ENCODE data around the gene LRRC4C. TPM values are rescaled to one million over a fixed set of nuclear protein-coding genes. Genes with fewer than 3 reads are reported as not detected.

Gene LRRC4C
- total and polyA plus RNA-seq, 4 donors: 0.33 to 5.3 (median 0.43) TPM

GRCh38 chr11:40166892-40167291 lies 1292.6 kb downstream of the LRRC4C start:
- Histone ChIP-seq H3K4me1 (ENCODE audit: control insufficient read depth in 5 of 5, insufficient read depth in 5 of 5, low read length in 5 of 5) (no peaks in the 10 kb centered on the region), H3K27ac (ENCODE audit: low read depth in 1 of 2, low read length in 1 of 2) (no peak overlapping the region), H3K36me3 (ENCODE audit: control insufficient read depth in 4 of 4, insufficient read depth in 4 of 4, low read length in 4 of 4) (no peaks in the 10 kb centered on the region), H3K9ac (ENCODE audit: insufficient read depth in 1 of 2, low read length in 2 of 2) (no peak overlapping the region), H3K9me3 (ENCODE audit: control insufficient read depth in 4 of 4, insufficient read depth in 3 of 4, low read length in 3 of 4) (no peaks in the 10 kb centered on the region), H3K27me3 (ENCODE audit: control insufficient read depth in 3 of 3, insufficient read depth in 3 of 3, low read length in 2 of 3) (no peaks in the 10 kb centered on the region), H3K4me3 (no peak overlapping the region)
- ATAC-seq (ENCODE audit: insufficient read depth, low FRiP score) (no peak), DNase-seq (no peak)
- no peak for TF ChIP-seq CTCF (IDR thresholded peaks at IDR 0.05; ENCODE audit: control extremely low read depth, extremely low read depth)
- 73 to 80% methylated on average over 4 of the region's 4 CpGs for WGBS, 2 donors

GRCh38 chr11:40162901-40163883 lies 1296.3 kb downstream of the LRRC4C start:
- Histone ChIP-seq H3K4me1 (ENCODE audit: control insufficient read depth in 5 of 5, insufficient read depth in 5 of 5, low read length in 5 of 5) (no peaks in the 10 kb centered on the region), H3K36me3 (ENCODE audit: control insufficient read depth in 4 of 4, insufficient read depth in 4 of 4, low read length in 4 of 4) (no peaks in the 10 kb centered on the region), H3K27me3 (ENCODE audit: control insufficient read depth in 3 of 3, insufficient read depth in 3 of 3, low read length in 2 of 3) (no peaks in the 10 kb centered on the region), H3K9ac (ENCODE audit: insufficient read depth in 1 of 2, low read length in 2 of 2) (no peak overlapping the region), H3K9me3 (ENCODE audit: control insufficient read depth in 4 of 4, insufficient read depth in 3 of 4, low read length in 3 of 4) (no peaks in the 10 kb centered on the region), H3K4me3 (no peak overlapping the region), H3K27ac (ENCODE audit: low read depth in 1 of 2, low read length in 1 of 2) (no peak overlapping the region)
- WGBS, 2 donors: 34 to 42% methylated on average over 4 of the region's 4 CpGs
- ATAC-seq (ENCODE audit: insufficient read depth, low FRiP score): no peak
- peak in 1 of 3 donors; percentile 16 for DNase-seq
- TF ChIP-seq CTCF (IDR thresholded peaks at IDR 0.05; ENCODE audit: control extremely low read depth, extremely low read depth): no peak

- DNase-seq (peak in 2 of 3 donors; percentile 50 to 62), ATAC-seq (ENCODE audit: insufficient read depth, low FRiP score) (no peak)
- peaks cover 0 to under 1% (median 0%) of the 10 kb centered on the region in 4 donors for H3K9me3 ChIP-seq (ENCODE audit: control insufficient read depth in 4 of 4, insufficient read depth in 3 of 4, low read length in 3 of 4)
- no peaks in the 10 kb centered on the region for H3K36me3 ChIP-seq (ENCODE audit: control insufficient read depth in 4 of 4, insufficient read depth in 4 of 4, low read length in 4 of 4)
- H3K27me3 ChIP-seq (ENCODE audit: control insufficient read depth in 3 of 3, insufficient read depth in 3 of 3, low read length in 2 of 3): no peaks in the 10 kb centered on the region
- WGBS, 2 donors: 52 to 72% methylated on average over 5 of the region's 5 CpGs
- no peak overlapping the region for H3K27ac ChIP-seq (ENCODE audit: low read depth in 1 of 2, low read length in 1 of 2)
- TF ChIP-seq CTCF (IDR thresholded peaks at IDR 0.05; ENCODE audit: control extremely low read depth, extremely low read depth): no peak
- no peaks in the 10 kb centered on the region for H3K4me1 ChIP-seq (ENCODE audit: control insufficient read depth in 5 of 5, insufficient read depth in 5 of 5, low read length in 5 of 5)
- no peak overlapping the region for H3K4me3 ChIP-seq
- no peak overlapping the region for H3K9ac ChIP-seq (ENCODE audit: insufficient read depth in 1 of 2, low read length in 2 of 2)
Observed at GRCh38 chr11:40161854-40162410, 1297.5 kb downstream of the LRRC4C start.

Measured in lung (tissue), 12 donors.